ENCODE results near the gene TMC6. TPM values are rescaled to one million over a fixed set of nuclear protein-coding genes. Genes with fewer than 3 reads are reported as not detected.
A peak's percentile ranks its signal among the peaks of the same experiment; 100 is the strongest.

TMC6 gene
- 58.0 TPM for total RNA-seq (2021; ENCODE audit: unreplicated experiment)
- 55.7 TPM for polyA plus RNA-seq (2012; ENCODE audit: insufficient read length)
- percentile 49 among the genes with signal in this experiment for Bru-seq, nascent RNA
- BruChase-seq, experiment 1, labeled RNA remaining after a 2-hour chase = percentile 57 among the genes with signal in this experiment
- percentile 53 among the genes with signal in this experiment for BruChase-seq, experiment 2, labeled RNA remaining after a 6-hour chase
- long read RNA-seq, full-length matches to known transcripts = 3 of 74 reads
- long read RNA-seq, partial matches to known transcripts = 31 of 74 reads
- long read RNA-seq, other reads (novel, unspliced or antisense) = 40 of 74 reads

DNA sequence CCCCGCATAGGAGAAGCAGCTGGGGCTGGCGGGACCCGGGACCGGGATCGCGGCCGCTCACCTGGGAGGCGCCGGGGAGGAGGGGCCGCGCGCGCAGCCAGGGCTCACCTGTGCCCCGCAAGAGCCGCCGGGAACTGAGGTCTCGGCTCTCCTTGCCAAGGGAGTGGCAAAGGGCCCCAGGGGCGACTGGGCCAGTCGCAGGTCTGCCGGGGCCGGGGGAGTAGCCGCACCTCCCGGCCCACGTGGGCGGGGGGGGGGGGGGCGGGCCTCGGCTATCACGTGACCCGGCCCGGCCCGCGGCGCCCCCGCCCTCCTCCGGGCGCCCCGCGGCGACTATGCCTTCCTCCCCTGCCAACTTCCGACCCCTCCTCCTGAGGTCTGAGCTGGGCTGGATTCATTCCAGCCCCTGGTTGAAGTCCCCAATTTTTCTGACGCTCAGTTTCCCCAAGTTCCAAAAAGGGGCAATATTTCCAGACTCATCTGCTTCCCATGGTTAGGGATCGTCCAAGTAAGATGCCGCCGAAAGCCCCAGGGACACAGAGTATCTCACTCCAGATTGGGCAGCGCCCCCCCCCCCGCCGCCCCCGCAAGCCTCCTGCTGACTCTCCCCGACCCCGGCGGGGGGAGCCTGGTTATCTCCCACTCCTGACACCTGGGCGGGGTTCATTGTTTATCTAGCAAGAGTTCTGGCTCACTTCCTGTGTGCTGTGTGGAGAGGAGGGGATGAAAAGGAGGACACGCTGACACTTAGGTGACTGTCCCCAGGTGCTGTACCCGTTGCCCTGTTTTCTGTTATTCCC, at the start of gene TMC6:
TSS of gene TMC6 (minus strand) at position 205 of the 800 bp plus-strand sequence. CDS start 1,923 bp downstream, outside the sequence.
- DNase-seq (ENCODE audit: low read depth, low spot score) (no peak), ATAC-seq (peak; percentile 28)
- H3K36me3 ChIP-seq (ENCODE audit: control insufficient read depth, insufficient read depth, low read length) = peaks cover 2% of the 10 kb centered on the region; the same call in 1 of the 2 replicates
- H3K27me3 ChIP-seq (ENCODE audit: control insufficient read depth, insufficient read depth, low read length) = no peaks in the 10 kb centered on the region
- in situ Hi-C loops (cut with HindIII; ENCODE audit: low pct_unique_long_range_greater_than_20kb, low sequenced_read_pairs) (no loop called here), intact Hi-C loops (cut with micrococcal nuclease; ENCODE audit: unreplicated experiment) (no loop called here)
- H3K9me3 ChIP-seq (ENCODE audit: control insufficient read depth, insufficient read depth, low read depth, low read length) = no peaks in the 10 kb centered on the region
- H3K4me1 ChIP-seq (ENCODE audit: control insufficient read depth, insufficient read depth, low read length) = peaks cover 41% of the 10 kb centered on the region
- TF ChIP-seq POLR2AphosphoS5 (IDR thresholded peaks at IDR 0.05; ENCODE audit: low read depth, low read length) (peak; percentile 36; the same call in 1 of the 2 replicates), TCF7L2 (IDR thresholded peaks at IDR 0.05; ENCODE audit: low read depth, low read length) (no peak)
- H3K4me3 ChIP-seq (ENCODE audit: low read depth in 2 of 2, low read length in 2 of 2) = peak within 1 kb of the TSS; percentile 73 to 75
- BruUV-seq (replicated peaks) = no TSS peak
- POLR2A ChIA-PET = interaction anchor here (0.5 kb wide), 1 partner anchor 58 kb away, joined by 3 read pairs; the partner anchor contains the start of gene TK1
- H3K27ac ChIP-seq (ENCODE audit: low read length) = peak within 1 kb of the TSS; percentile 76
- CTCF ChIA-PET = interaction anchor here (0.7 to 0.8 kb wide), 2 partner anchors 12 to 106 kb away, joined by 3 read pairs; no protein-coding TSS in a partner anchor

DNA sequence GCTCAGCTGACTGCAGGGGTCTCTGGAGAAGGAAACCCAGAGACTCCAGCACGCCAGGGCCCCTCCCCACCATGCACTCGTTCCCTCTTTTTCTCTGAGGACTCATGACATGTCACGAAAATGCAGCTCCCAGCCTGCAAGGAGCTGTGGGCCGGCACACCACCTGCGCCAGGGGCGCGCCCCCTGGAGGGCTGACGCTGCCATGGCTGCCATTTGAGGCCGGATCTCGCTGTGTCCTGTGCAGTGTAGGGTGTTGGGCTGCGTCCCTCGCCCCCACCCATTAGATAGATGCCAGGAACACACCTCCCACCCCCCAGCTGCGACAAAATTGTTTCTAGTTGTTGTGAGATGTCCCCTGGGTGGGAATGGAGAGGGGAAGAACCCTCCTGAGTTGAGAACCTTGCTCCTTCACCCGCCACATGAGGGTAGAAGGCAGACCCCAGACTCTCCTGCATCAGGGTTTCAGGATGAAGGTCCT, 48.0 kb upstream of the TMC6 start:
- Histone ChIP-seq H3K27me3 (ENCODE audit: control insufficient read depth, insufficient read depth, low read length) (no peaks in the 10 kb centered on the region), H3K4me3 (ENCODE audit: low read depth in 2 of 2, low read length in 2 of 2) (no peak overlapping the region), H3K36me3 (ENCODE audit: control insufficient read depth, insufficient read depth, low read length) (peaks cover 3% of the 10 kb centered on the region; the same call in 1 of the 2 replicates), H3K4me1 (ENCODE audit: control insufficient read depth, insufficient read depth, low read length) (peaks cover 47% of the 10 kb centered on the region), H3K27ac (ENCODE audit: low read length) (peak overlapping the region; percentile 24; the same call in 1 of the 2 replicates), H3K9me3 (ENCODE audit: control insufficient read depth, insufficient read depth, low read depth, low read length) (no peaks in the 10 kb centered on the region)
- no peak for DNase-seq (ENCODE audit: low read depth, low spot score)
- no TSS peak for BruUV-seq (replicated peaks)
- ATAC-seq = peak; percentile 67
- ChIA-PET POLR2A (no interaction called here), CTCF (interaction anchor here (0.7 to 1.1 kb wide), 4 partner anchors 9 to 156 kb away, joined by 4 to 5 read pairs (median 4); partner anchors contain the start of gene TK1)
- in situ Hi-C loops (cut with HindIII; ENCODE audit: low pct_unique_long_range_greater_than_20kb, low sequenced_read_pairs) (no loop called here), intact Hi-C loops (cut with micrococcal nuclease; ENCODE audit: unreplicated experiment) (loop anchor here (5.0 kb wide), 1 partner anchor 64 kb away; no protein-coding TSS in a partner anchor)
- TF ChIP-seq SIN3A (IDR thresholded peaks at IDR 0.05; ENCODE audit: borderline replicate concordance, insufficient read depth, low read depth, low read length) = no peak
- peak; percentile 65 for TF ChIP-seq POLR2AphosphoS5 (IDR thresholded peaks at IDR 0.05; ENCODE audit: low read depth, low read length)
- TF ChIP-seq, protein P1, sequence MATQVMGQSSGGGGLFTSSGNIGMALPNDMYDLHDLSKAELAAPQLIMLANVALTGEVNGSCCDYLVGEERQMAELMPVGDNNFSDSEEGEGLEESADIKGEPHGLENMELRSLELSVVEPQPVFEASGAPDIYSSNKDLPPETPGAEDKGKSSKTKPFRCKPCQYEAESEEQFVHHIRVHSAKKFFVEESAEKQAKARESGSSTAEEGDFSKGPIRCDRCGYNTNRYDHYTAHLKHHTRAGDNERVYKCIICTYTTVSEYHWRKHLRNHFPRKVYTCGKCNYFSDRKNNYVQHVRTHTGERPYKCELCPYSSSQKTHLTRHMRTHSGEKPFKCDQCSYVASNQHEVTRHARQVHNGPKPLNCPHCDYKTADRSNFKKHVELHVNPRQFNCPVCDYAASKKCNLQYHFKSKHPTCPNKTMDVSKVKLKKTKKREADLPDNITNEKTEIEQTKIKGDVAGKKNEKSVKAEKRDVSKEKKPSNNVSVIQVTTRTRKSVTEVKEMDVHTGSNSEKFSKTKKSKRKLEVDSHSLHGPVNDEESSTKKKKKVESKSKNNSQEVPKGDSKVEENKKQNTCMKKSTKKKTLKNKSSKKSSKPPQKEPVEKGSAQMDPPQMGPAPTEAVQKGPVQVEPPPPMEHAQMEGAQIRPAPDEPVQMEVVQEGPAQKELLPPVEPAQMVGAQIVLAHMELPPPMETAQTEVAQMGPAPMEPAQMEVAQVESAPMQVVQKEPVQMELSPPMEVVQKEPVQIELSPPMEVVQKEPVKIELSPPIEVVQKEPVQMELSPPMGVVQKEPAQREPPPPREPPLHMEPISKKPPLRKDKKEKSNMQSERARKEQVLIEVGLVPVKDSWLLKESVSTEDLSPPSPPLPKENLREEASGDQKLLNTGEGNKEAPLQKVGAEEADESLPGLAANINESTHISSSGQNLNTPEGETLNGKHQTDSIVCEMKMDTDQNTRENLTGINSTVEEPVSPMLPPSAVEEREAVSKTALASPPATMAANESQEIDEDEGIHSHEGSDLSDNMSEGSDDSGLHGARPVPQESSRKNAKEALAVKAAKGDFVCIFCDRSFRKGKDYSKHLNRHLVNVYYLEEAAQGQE (IDR thresholded peaks at IDR 0.05; ENCODE audit: insufficient read depth in 1 of 2, low read depth in 2 of 2, low read length in 1 of 2) = no peak
- TF ChIP-seq CTCF (IDR thresholded peaks at IDR 0.05) = peak; percentile 99
- no peak for TF ChIP-seq TCF7L2 (IDR thresholded peaks at IDR 0.05; ENCODE audit: low read depth, low read length)
